Body of pancreas (tissue), 4 donors: ENCODE measurements around the gene WNK1. TPM values are rescaled to one million over a fixed set of nuclear protein-coding genes. Genes with fewer than 3 reads are reported as not detected.

Experiments
- ATAC-seq: fragments of 150-250 bp; one replicate; pipeline ENCODE4 v1.9.1; 2016
- DNase-seq, 4 donors: peaks; one replicate each; pipeline ENCODE4 v3.0.0-alpha.2; 2019
- H3K27ac ChIP-seq, 4 donors: fragments of 200-600 bp; sonication (generic); 1 replicate in 3 of 4; 2 replicates in 1 of 4; pipeline versions ENCODE4 v1.5.1 to v1.6.1; 2016 to 2019; ENCODE audit warnings: mild to moderate bottlenecking in 1 of 4, mixed read lengths in 1 of 4, moderate library complexity in 1 of 4
- H3K27me3 ChIP-seq, 2 donors: fragments of 200-600 bp; sonication (generic); one replicate each; pipeline ENCODE4 v1.6.0; 2016; ENCODE audit warnings: mild to moderate bottlenecking in 1 of 2
- H3K36me3 ChIP-seq, 2 donors: fragments of 200-600 bp; sonication (generic); replicated peaks in 1 of 2; 2 replicates each; pipeline ENCODE4 v1.5.1; 2016; ENCODE audit warnings: low read depth in 2 of 2; ENCODE audit not compliant: insufficient read depth in 1 of 2
- H3K4me1 ChIP-seq: fragments of 200-600 bp; sonication (generic); one replicate; pipeline ENCODE4 v1.6.0; 2016
- H3K4me3 ChIP-seq, 2 donors: fragments of 200-600 bp; sonication (generic); 1 replicate in 1 of 2; 2 replicates in 1 of 2; pipeline ENCODE4 v1.5.1; 2016 to 2019
- H3K9me3 ChIP-seq, 3 donors: fragments of 200-600 bp; sonication (generic); 1 replicate in 2 of 3; 2 replicates in 1 of 3; pipeline ENCODE4 v1.5.1; 2016
- CTCF ChIP-seq, 7 experiments: fragments of 450-650 bp in 4 of 7; fragments of 200-600 bp in 3 of 7; sonication (generic) in 3 of 7; IDR thresholded peaks; one replicate each; pipeline ENCODE4 v1.5.1; 2016 to 2019; ENCODE audit warnings: antibody characterized with exemption in 7 of 7
- POLR2A ChIP-seq, 3 donors: fragments of 450-650 bp; IDR thresholded peaks; one replicate each; pipeline ENCODE4 v1.6.1; 2016; ENCODE audit warnings: antibody characterized with exemption in 3 of 3, mild to moderate bottlenecking in 2 of 3
- WGBS, 2 donors: methylation state at CpG; one replicate each; pipeline ENCODE4 v1.1.5; 2017; 5-methylcytosine and 5-hydroxymethylcytosine counted together
- intact Hi-C: fragments of 100-400 bp; cut with DNase I; formaldehyde crosslinking; loops from one replicate; pipeline ENCODE4 v1.15.1; 2023
- total RNA-seq, 2 donors: library from RNA; depleted of rRNA; stranded (reverse); fragments of >200 nt; gene quantifications; one replicate each; pipeline ENCODE4 v1.1.0, GENCODE V29; 2016

Gene WNK1
- total RNA-seq, 2 donors from 2014 or later: 56.6 to 96.6 TPM

- no peak for DNase-seq
- peaks cover 27% of the 10 kb centered on the region for H3K4me1 ChIP-seq
- WGBS, 2 donors: 83 to 87% methylated on average over 3 of the region's 3 CpGs
Measured at GRCh38 chr12:793037-793436, 40.7 kb downstream of the WNK1 start.

GRCh38 chr12:793711-794110, 41.3 kb downstream of the WNK1 start:
- no peaks in the 10 kb centered on the region for H3K27me3 ChIP-seq
- no peaks in the 10 kb centered on the region for H3K36me3 ChIP-seq
- H3K9me3 ChIP-seq: no peaks in the 10 kb centered on the region
- no peak overlapping the region for H3K4me3 ChIP-seq
- ATAC-seq (no peak), DNase-seq (no peak)
- H3K4me1 ChIP-seq: peaks cover 20% of the 10 kb centered on the region
- intact Hi-C loops: no loop called here
- H3K27ac ChIP-seq: no peak overlapping the region
- TF ChIP-seq CTCF (IDR thresholded peaks at IDR 0.05): no peak
- TF ChIP-seq POLR2A (IDR thresholded peaks at IDR 0.05): no peak

More at GRCh38 chr12:793037-793436, 40.7 kb downstream of the WNK1 start:
- Histone ChIP-seq H3K4me3 (no peak overlapping the region), H3K9me3 (no peaks in the 10 kb centered on the region), H3K36me3 (no peaks in the 10 kb centered on the region), H3K27ac (no peak overlapping the region), H3K27me3 (no peaks in the 10 kb centered on the region)
- intact Hi-C loops: no loop called here
- TF ChIP-seq CTCF (IDR thresholded peaks at IDR 0.05): no peak
- no peak for TF ChIP-seq POLR2A (IDR thresholded peaks at IDR 0.05)
- ATAC-seq: no peak

GRCh38 chr12:795305-795704, 42.9 kb downstream of the WNK1 start:
- WGBS, 2 donors: 75 to 82% methylated on average over 4 of the region's 4 CpGs
- no peak overlapping the region for H3K4me3 ChIP-seq
- TF ChIP-seq POLR2A (IDR thresholded peaks at IDR 0.05) (no peak), CTCF (IDR thresholded peaks at IDR 0.05) (no peak)
- H3K4me1 ChIP-seq: peaks cover 7% of the 10 kb centered on the region
- DNase-seq (no peak), ATAC-seq (no peak)
- H3K9me3 ChIP-seq: no peaks in the 10 kb centered on the region
- H3K27me3 ChIP-seq: no peaks in the 10 kb centered on the region
- H3K36me3 ChIP-seq: no peaks in the 10 kb centered on the region
- H3K27ac ChIP-seq: no peak overlapping the region
- intact Hi-C loops: no loop called here

- TF ChIP-seq POLR2A (IDR thresholded peaks at IDR 0.05) (no peak), CTCF (IDR thresholded peaks at IDR 0.05) (no peak)
- H3K9me3 ChIP-seq: no peaks in the 10 kb centered on the region
- H3K27me3 ChIP-seq: no peaks in the 10 kb centered on the region
- DNase-seq: no peak
- no peak overlapping the region for H3K4me3 ChIP-seq
- intact Hi-C loops: no loop called here
- no peak overlapping the region for H3K27ac ChIP-seq
- H3K36me3 ChIP-seq: no peaks in the 10 kb centered on the region
- no peak for ATAC-seq
- peaks cover 24% of the 10 kb centered on the region for H3K4me1 ChIP-seq
Measured at GRCh38 chr12:800401-800800, 48.0 kb downstream of the WNK1 start.

- no peak for DNase-seq
- Histone ChIP-seq H3K36me3 (no peaks in the 10 kb centered on the region), H3K27me3 (no peaks in the 10 kb centered on the region), H3K4me3 (no peak overlapping the region), H3K9me3 (no peaks in the 10 kb centered on the region), H3K4me1 (peaks cover 25% of the 10 kb centered on the region), H3K27ac (peak overlapping the region in 1 of 4 donors; percentile 10)
- 17 to 18% methylated on average over 3 of the region's 3 CpGs for WGBS, 2 donors
- TF ChIP-seq CTCF (IDR thresholded peaks at IDR 0.05) (no peak), POLR2A (IDR thresholded peaks at IDR 0.05) (no peak)
- ATAC-seq: no peak
- intact Hi-C loops: no loop called here
Measured at GRCh38 chr12:802242-803120, 50.1 kb downstream of the WNK1 start.
